Endothelial cell of umbilical vein (primary cell): ENCODE measurements around the gene ANO1.

Experiments
- CTCF ChIP-seq, 2 donors: IDR thresholded peaks; 1 replicate in 1 of 2; 2 replicates in 1 of 2; pipeline ENCODE4 v1.5.1; 2011; ENCODE audit warnings: low read length in 2 of 2, mild to moderate bottlenecking in 2 of 2, moderate library complexity in 2 of 2, control low read depth in 1 of 2, inconsistent platforms in 1 of 2, low read depth in 1 of 2; ENCODE audit not compliant: insufficient read depth in 1 of 2; ENCODE audit errors: extremely low read depth in 1 of 2
- EZH2 ChIP-seq: IDR thresholded peaks from 2 replicates; pipeline ENCODE4 v1.6.1; 2012; ENCODE audit warnings: borderline replicate concordance, low read depth, mild to moderate bottlenecking, moderate library complexity, low read length, inconsistent platforms; ENCODE audit not compliant: severe bottlenecking
- MAX ChIP-seq: IDR thresholded peaks from 2 replicates; pipeline ENCODE4 v1.6.1; 2011; ENCODE audit not compliant: insufficient read depth, insufficient read length
- MYC ChIP-seq: IDR thresholded peaks from one replicate; pipeline ENCODE4 v1.6.1; 2011; ENCODE audit warnings: mild to moderate bottlenecking, low read depth, low read length
- POLR2A ChIP-seq: IDR thresholded peaks from 2 replicates; pipeline ENCODE4 v1.6.1; 2012; ENCODE audit warnings: low read depth, mild to moderate bottlenecking, control low read depth, low read length
- POLR2AphosphoS5 ChIP-seq: IDR thresholded peaks from 2 replicates; pipeline ENCODE4 v1.6.1; 2012; ENCODE audit warnings: low read depth, mild to moderate bottlenecking, control low read depth, low read length, moderate library complexity; ENCODE audit not compliant: insufficient read depth

- TF ChIP-seq CTCF (IDR thresholded peaks at IDR 0.05; ENCODE audit: extremely low read depth in 1 of 2, insufficient read depth in 1 of 2, low read depth in 1 of 2, low read length in 2 of 2), result no peak
- TF ChIP-seq POLR2A, result no peak
- TF ChIP-seq EZH2, result no peak
- TF ChIP-seq MAX, result no peak
- TF ChIP-seq POLR2AphosphoS5, result no peak
- no peak for TF ChIP-seq MYC
Observed at GRCh38 chr11:70030412-70030811, 47.7 kb upstream of the ANO1 start.
